HG03139 (cell line): Measurements from ENCODE around the gene COL25A1.

Experiments
- ATAC-seq: cut with Tn5 transposase; IDR thresholded peaks from one replicate; pipeline ENCODE4 v1.9.1; 2021; ENCODE audit not compliant: unreplicated experiment

The COL25A1 gene

GRCh38 chr4:108783665-108784463 lies 518.6 kb downstream of the COL25A1 start:
- no peak for ATAC-seq

GRCh38 chr4:108779958-108780357 lies 522.5 kb downstream of the COL25A1 start:
- no peak for ATAC-seq

GRCh38 chr4:108777388-108777787 lies 525.1 kb downstream of the COL25A1 start:
- ATAC-seq, result no peak

- ATAC-seq, result no peak
Observed at GRCh38 chr4:108775921-108776320, 526.5 kb downstream of the COL25A1 start.

GRCh38 chr4:108774809-108775530 lies 527.5 kb downstream of the COL25A1 start:
- no peak for ATAC-seq

GRCh38 chr4:108772402-108772801 lies 530.1 kb downstream of the COL25A1 start:
- no peak for ATAC-seq

- no peak for ATAC-seq
Observed at GRCh38 chr4:108766058-108766457, 536.4 kb downstream of the COL25A1 start.

GRCh38 chr4:108763986-108764385 lies 538.5 kb downstream of the COL25A1 start:
- ATAC-seq, result no peak

- no peak for ATAC-seq
Observed at GRCh38 chr4:108763226-108763593, 539.2 kb downstream of the COL25A1 start.

- peak; percentile 50 for ATAC-seq
Observed at GRCh38 chr4:108762559-108763225, 539.8 kb downstream of the COL25A1 start, which contains the start of gene ETNPPL. Gene ETNPPL (minus strand): TSS chr4:108763053. CDS start chr4:108762898, 155 bp downstream.
